Amygdala (tissue), 56 donors: Measurements from ENCODE around the gene CPN2.

ENCODE experiments used
- DNase-seq, 56 donors: peaks; one replicate each; lab custom pipeline; 2025; lab: John Stamatoyannopoulos, UW

CPN2 gene

DNA sequence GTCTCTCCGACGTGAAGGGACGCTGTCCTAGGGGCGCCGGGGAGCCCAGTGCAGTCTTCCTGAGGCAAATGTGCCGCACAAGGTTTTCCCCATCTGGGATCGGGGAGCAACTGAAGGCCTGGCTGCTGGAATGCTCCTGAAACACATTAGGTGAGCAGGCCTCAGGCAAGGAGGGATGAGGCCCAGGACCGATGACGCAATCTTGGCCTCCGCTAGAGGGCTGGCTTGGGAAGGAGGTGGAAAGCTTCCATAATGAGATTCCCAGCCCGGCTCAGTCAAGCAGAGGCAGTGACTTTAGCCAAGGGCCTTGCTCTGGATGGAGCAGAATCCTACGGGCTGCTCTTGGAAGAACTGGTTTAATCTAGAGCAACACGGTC lies 50.8 kb downstream of the CPN2 start:
- DNase-seq, result peak in 27 of 56 donors; percentile 5 to 64 (median 36)

DNA sequence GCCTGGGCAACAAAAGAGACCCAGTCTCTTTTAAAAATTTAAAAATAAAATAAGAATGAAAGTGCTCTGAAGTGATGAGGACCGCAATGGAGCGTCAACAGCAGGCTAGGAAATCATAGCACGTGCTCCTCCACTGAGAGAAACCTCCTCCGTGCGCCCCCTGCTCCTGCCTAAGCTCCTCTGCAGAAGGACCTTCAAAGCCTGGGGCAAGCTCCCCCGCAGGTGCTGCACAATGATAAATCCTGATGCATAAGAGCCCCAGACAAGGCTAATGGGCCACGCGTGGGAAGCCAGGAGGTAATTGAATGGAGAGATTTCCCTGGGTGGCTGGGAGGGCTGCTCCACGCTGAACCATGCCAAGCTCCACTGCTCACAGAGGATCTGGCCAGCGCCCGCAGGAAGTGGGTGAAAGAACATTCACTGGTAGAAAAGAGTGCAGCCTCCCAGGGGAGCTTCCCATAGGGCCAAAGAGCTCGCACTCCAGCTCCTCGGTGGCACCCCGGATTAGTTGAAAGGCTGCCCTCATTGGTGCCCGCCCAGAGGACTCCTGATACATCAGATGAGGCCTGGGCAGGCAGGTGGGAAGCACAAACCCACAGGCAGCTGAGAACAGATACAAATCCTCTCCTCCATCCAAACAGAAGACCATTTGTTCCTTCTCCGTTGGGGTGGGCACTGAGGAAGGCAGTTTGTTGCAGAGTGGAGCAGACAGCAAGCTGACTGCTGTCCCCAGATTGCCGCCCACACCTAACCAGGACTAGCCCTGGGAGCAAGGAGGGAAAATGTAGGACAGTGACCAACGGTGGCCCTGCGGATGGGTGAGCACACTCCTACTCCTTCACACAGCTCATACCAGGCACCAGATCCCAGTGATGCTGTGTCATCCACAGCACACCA lies 52.5 kb downstream of the CPN2 start:
- DNase-seq, result peak in 2 of 56 donors; percentile 17 to 31

DNA sequence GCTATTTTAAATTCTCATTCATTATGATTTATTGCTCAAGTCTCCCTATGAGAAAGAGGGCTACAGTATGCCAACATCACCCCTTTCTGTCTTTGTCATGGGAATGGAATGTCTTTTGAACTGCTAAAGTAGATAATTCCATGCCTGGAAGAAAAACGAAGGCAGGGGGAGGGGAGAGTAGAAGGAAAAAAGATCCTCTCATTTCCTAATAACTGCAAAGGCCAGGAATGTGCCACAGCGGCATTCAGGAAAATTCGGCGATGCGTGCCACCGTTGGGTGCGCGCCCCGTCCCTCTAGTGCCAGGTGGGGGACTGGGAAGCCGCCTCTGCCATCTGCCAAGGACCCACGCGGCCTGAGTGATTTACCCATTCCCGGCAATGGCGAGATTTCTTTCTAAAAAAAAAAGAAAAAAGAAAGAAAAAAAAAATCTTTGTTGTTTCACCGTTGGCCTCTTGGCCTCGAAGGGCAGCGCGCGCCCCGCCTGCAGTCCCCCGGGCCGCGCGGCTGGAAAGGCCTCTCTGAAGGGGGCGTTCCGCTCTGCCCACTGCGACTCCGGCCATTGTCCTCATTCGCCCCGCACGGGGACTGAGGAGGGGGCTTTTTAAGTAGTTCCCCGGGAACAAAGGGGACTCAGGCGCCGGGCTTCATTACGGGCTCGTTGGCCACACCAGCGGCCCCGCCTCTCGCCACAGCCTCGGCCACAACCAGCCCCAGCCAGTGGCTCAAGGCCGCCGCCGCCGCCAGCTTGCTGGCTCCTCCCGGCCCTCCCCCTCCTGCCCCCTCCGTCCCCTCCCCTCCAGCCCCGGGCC lies 54.5 kb downstream of the CPN2 start:
- peak in 7 of 56 donors; percentile 27 to 55 (median 33) for DNase-seq

- no peak for DNase-seq
Measured at GRCh38 chr3:194294895-194295214, 56.3 kb downstream of the CPN2 start.

DNA sequence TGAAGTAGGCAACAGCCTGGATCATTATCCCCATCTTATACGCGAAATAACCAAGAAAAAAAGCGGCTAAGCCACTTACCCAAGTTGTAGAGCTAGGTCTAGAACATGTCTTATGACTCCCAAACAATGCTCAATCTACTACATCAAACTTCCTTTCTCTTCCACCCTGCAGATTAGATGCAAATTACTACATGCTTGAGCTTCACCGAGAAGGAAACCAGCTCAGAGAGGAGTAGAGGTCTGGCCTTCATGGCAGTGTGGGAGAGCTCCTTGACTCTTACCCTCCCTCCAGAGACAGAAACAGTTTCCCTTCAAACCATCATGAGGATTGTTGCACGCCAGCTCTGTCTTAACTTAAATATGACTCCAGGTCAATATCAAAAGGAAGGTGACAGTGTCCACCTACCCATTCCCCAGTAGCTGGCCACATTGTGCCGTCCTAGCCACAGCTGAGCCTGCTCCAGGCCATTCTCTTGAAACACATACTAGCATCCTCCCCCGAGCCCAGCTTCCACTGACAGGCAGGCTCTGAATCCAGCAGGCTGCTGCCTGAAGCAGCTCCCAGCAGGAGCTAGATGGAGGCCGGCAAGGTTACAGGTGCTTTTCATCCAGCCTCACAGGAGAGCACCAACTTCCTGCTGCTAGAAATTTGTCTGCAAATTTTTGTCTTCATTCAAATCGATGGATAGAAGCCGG lies 56.8 kb downstream of the CPN2 start:
- no peak for DNase-seq

DNA sequence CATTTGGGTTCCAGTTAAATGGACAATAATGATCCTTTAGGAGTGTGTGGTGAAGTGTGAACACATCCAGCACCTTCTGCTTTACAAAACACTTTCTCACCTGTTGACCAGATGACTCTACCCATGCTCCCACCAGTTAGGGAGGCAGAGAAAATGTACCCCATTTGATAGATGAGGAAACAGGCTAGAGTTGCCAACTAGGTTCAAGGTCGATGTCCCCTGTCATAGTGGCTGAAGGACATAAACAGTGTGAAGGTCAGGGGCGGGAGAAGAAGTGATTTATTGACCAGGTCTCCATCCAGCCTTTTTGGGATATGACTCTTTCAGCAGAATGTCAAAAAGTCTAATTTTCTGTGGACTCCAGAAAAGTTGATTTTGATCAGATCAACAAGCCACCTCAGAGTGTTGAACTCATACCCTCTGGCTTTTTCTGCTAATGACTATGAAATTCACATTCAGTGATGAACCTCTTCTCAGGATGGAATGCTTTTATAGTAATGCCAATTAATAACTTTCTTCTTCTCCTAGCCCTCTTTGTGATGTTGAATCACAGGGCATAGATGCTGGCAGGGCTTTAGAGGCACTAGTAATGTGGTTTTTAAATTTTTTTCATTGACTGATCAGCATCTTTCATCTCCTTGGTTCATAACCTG lies 57.5 kb downstream of the CPN2 start:
- DNase-seq, result no peak

DNA sequence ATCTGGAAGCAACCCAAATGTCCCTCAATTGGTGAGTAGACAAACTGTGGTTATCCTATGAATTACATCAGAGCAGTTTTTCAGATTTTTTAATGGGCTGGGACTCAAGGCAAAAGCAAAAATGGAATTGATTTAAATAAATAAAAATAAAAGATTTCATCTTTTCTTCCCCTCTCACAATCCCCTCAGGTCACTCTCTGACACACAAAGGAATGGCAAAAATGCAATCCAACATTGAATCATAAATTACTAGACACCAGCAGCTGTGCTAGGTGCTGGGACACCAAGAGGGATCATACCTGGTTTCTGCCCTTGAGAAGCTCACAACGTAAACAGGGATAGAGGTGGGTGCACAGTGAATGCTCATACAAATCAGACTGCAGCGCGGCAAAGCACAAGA lies 58.8 kb downstream of the CPN2 start:
- DNase-seq, result no peak
